ENCODE data around the gene TEPSIN.
"Not testable (repeated sequence)": the region's sequence is repeated elsewhere in the genome, so short reads cannot be mapped to it uniquely, and the experiment has no call there.

TEPSIN gene

GRCh38 chr17:81235822-81236740, 2.8 kb downstream of the TEPSIN start:
- no peak for DNase-seq (ENCODE audit: low read depth in 2 of 2)

GRCh38 chr17:81234940-81235821, 3.7 kb downstream of the TEPSIN start:
- DNase-seq (ENCODE audit: low read depth in 2 of 2): no peak

GRCh38 chr17:81234506-81234855, 4.4 kb downstream of the TEPSIN start:
- no peak for DNase-seq (ENCODE audit: low read depth in 2 of 2)

GRCh38 chr17:81233811-81234505, 4.9 kb downstream of the TEPSIN start:
- no peak for DNase-seq (ENCODE audit: low read depth in 2 of 2)

- no peak for DNase-seq (ENCODE audit: low read depth in 2 of 2)
These were observed 5.5 kb downstream of the TEPSIN start for GRCh38 chr17:81233316-81233715.

- DNase-seq (ENCODE audit: low read depth in 2 of 2): no peak
These were observed 6.1 kb downstream of the TEPSIN start for GRCh38 chr17:81232616-81233241.

- no peak for DNase-seq (ENCODE audit: low read depth in 2 of 2)
These were observed 6.9 kb downstream of the TEPSIN start for GRCh38 chr17:81231766-81232581.

- no peak for DNase-seq (ENCODE audit: low read depth in 2 of 2)
These were observed 7.7 kb downstream of the TEPSIN start for GRCh38 chr17:81231121-81231645.

GRCh38 chr17:81230043-81230820, 8.6 kb downstream of the TEPSIN start:
- DNase-seq (ENCODE audit: low read depth in 2 of 2): no peak

GRCh38 chr17:81229666-81229920, 9.3 kb downstream of the TEPSIN start:
- no peak for DNase-seq (ENCODE audit: low read depth in 2 of 2)

GRCh38 chr17:81228834-81229665, 9.8 kb downstream of the TEPSIN start:
- DNase-seq (ENCODE audit: low read depth in 2 of 2): no peak

- no peak for DNase-seq (ENCODE audit: low read depth in 2 of 2)
These were observed 10.4 kb downstream of the TEPSIN start for GRCh38 chr17:81228420-81228819.

- not testable (repeated sequence) for DNase-seq (ENCODE audit: low read depth in 2 of 2)
These were observed 11.2 kb downstream of the TEPSIN start for GRCh38 chr17:81227630-81228029.

- no peak for DNase-seq (ENCODE audit: low read depth in 2 of 2)
These were observed 15.1 kb downstream of the TEPSIN start for GRCh38 chr17:81223762-81224130.

GRCh38 chr17:81222906-81223761, 15.7 kb downstream of the TEPSIN start, which contains the start of gene CEP131:
Gene CEP131 (minus strand): TSS chr17:81222965. CDS start chr17:81220056, 2,909 bp downstream.
- peak; percentile 97 to 98 for DNase-seq (ENCODE audit: low read depth in 2 of 2)

- no peak for DNase-seq (ENCODE audit: low read depth in 2 of 2)
These were observed 16.3 kb downstream of the TEPSIN start for GRCh38 chr17:81222620-81222905.

GRCh38 chr17:81221842-81222619, 16.8 kb downstream of the TEPSIN start:
- DNase-seq (ENCODE audit: low read depth in 2 of 2): no peak
